HUES6 (cell line): ENCODE measurements around the gene IFT43.

Experiments used
- H3K27ac ChIP-seq: 2 replicates; pipeline ENCODE4 v1.7.0; 2013; ENCODE audit warnings: low read depth, mild to moderate bottlenecking, low read length, inconsistent platforms
- H3K27me3 ChIP-seq: 2 replicates; pipeline ENCODE4 v1.6.1; 2013; ENCODE audit warnings: low read length; ENCODE audit not compliant: control insufficient read depth, insufficient read depth
- H3K36me3 ChIP-seq: 2 replicates; pipeline ENCODE4 v1.6.1; 2013; ENCODE audit warnings: low read length; ENCODE audit not compliant: control insufficient read depth, insufficient read depth
- H3K4me1 ChIP-seq: 2 replicates; pipeline ENCODE4 v1.6.1; 2013; ENCODE audit warnings: low read length; ENCODE audit not compliant: control insufficient read depth, insufficient read depth
- H3K4me3 ChIP-seq: 2 replicates; pipeline ENCODE4 v1.5.1; 2013; ENCODE audit warnings: low read depth, low read length
- H3K9ac ChIP-seq: one replicate; pipeline ENCODE4 v1.6.1; 2013; ENCODE audit warnings: mild to moderate bottlenecking, low read length
- H3K9me3 ChIP-seq: 2 replicates; pipeline ENCODE4 v1.6.1; 2013; ENCODE audit warnings: low read depth, low read length; ENCODE audit not compliant: control insufficient read depth, insufficient read depth

The IFT43 gene

DNA sequence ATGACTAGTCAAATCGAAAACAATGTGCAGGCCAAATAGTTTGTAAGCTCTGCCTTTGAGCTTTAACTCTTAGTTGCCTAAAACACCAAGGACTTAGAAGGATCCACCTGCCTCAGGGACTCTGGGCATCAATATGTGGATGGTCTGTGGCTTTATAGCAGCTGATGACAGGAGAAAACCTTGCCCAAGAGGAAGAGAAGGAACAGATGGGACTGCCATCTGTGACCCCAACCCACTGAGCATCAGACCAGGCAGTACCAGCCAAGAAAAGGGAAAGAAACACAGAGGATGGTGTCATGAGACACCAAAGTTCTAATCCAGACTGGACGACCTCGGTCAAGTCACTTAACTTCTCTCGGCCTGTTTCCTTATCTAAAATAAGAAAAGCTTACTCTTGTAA lies 16.4 kb upstream of the IFT43 start:
- Histone ChIP-seq H3K36me3 (no peaks in the 10 kb centered on the region), H3K27me3 (no peaks in the 10 kb centered on the region), H3K9me3 (no peaks in the 10 kb centered on the region), H3K27ac (no peak overlapping the region), H3K4me3 (no peak overlapping the region), H3K9ac (no peak overlapping the region), H3K4me1 (peaks cover 9% of the 10 kb centered on the region; the same call in 1 of the 2 replicates)

DNA sequence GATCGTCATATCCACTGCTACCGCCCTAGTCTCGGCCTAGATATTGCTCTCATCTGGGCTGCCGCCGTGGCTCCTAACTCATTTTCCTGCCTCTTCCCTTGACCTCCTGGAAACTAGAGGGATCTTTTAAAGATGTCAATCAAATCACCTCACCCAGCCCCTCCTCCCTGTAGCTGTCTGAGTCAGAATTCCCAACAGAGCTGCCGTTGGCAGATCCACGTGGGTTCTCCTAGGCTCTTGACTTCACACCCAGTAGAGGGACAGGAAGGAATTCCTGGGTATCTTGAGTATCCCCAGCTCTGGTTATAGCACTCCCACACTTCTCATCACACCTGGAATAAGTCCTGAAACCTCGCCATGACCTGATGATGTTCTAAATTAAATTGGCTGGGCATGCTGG lies 15.7 kb upstream of the IFT43 start:
- Histone ChIP-seq H3K27me3 (no peaks in the 10 kb centered on the region), H3K9me3 (no peaks in the 10 kb centered on the region), H3K36me3 (no peaks in the 10 kb centered on the region), H3K4me1 (peaks cover 9% of the 10 kb centered on the region; the same call in 1 of the 2 replicates), H3K27ac (no peak overlapping the region), H3K9ac (no peak overlapping the region), H3K4me3 (no peak overlapping the region)

DNA sequence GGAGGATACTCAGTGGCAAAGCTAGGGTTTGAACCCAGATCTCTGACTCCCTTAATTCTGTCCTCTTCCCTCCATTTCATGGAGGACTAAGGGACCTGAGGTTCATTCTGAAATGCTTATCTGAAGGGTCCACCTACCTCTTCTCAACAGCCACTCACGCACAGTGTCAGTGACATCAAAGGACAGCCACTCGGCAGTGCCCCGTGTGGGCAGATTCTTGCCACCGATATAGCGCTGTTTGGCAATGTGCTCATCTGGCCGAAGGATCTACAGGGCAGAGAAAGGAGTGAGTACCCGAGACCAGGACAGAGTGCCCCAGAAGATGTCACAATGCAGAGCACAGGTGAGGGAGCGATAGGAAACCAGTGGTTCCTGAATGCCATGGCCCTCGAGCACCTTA lies 14.6 kb upstream of the IFT43 start:
- peaks cover 9% of the 10 kb centered on the region; the same call in 1 of the 2 replicates for H3K4me1 ChIP-seq
- no peak overlapping the region for H3K27ac ChIP-seq
- no peaks in the 10 kb centered on the region for H3K9me3 ChIP-seq
- no peak overlapping the region for H3K9ac ChIP-seq
- no peaks in the 10 kb centered on the region for H3K27me3 ChIP-seq
- H3K4me3 ChIP-seq, result no peak overlapping the region
- no peaks in the 10 kb centered on the region for H3K36me3 ChIP-seq

DNA sequence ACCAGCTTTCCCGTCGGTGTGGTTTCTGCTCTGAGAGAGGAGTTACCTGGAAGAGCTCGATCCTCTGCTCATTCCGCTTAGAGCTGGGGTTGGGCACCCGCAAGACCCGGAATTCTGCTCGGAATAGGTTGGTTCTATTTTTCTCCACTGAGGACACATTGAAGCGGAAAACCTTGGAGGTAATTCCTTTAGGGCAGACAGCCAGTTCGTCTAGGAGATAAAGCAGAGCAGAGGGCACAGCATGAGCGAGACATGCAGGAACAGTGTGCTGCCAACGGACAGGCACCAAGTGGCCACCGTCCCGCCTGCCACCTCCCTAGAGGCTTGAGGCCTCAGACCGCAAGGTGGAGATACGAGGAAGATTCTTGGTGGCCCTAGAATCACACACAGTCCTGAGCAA lies 14.1 kb upstream of the IFT43 start:
- no peaks in the 10 kb centered on the region for H3K9me3 ChIP-seq
- H3K27me3 ChIP-seq, result no peaks in the 10 kb centered on the region
- H3K27ac ChIP-seq, result no peak overlapping the region
- H3K9ac ChIP-seq, result no peak overlapping the region
- H3K4me1 ChIP-seq, result peaks cover 11% of the 10 kb centered on the region
- H3K36me3 ChIP-seq, result no peaks in the 10 kb centered on the region
- H3K4me3 ChIP-seq, result no peak overlapping the region

DNA sequence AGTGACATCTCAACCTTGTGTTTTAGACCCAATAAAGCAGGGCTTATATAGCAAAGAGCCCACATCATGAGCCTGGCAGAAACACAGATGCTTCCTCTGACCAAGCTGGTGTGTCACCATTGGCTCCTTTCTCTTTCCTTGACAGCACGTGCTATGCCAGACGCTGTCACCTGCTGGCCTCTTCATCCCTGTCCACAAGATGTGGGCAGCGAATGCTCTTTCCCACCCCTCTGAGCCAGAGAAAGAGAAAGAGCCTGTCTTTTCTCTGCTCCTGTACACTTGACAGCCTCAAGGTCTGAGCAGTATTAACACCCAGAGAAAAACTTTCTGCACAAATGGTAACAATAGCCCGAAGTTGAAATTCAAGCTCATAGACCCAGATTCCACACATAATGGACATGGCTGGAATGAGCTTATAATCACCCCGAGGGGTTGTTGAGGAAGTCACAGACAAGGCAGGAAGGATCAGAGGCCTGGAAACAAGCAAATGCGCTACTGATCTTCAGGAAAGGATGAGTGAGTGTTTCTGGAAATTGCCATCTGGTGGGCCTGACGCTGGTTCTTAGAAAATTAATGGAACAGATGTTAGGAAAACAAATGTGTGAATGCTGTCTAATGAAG lies 12.7 kb upstream of the IFT43 start:
- Histone ChIP-seq H3K27ac (no peak overlapping the region), H3K9ac (no peak overlapping the region), H3K36me3 (no peaks in the 10 kb centered on the region)

DNA sequence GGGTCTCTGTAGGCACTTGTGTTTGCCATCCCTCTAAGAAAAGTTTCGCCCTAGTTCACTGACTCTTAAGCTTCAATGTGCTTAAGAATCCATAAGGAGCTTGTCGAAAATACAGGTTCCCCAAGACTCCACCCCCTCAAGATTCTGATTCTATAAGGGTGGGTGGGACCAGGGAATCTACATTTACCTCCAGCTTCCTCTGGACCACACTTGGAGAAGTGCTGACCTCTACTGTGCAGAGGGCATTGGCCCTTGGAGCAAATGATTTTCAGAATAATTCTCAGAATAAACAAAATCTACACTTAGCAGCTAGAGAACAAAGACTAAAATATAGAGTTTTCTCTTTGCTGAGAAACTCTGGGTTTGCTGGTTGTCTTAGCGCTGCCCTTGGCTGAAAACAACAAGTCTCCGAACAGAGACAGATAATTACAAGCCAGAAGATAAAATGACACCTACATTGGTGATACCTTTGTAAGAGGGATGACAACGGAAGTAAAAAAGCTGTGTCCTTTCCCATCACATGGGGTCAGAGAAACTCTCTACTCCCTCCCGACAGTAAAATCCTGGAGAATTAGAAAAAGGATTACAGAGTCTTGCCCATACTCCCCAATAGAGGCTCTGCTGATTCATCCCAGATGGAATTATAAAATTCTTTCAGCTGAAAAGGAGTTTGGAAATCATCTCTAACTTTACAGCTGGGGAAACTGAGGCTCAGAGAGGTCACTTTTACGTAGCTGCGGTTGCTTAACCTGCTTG lies 8.6 kb upstream of the IFT43 start:
- H3K36me3 ChIP-seq, result no peaks in the 10 kb centered on the region
- H3K9ac ChIP-seq, result no peak overlapping the region
- peaks cover 6% of the 10 kb centered on the region; the same call in 1 of the 2 replicates for H3K27me3 ChIP-seq
- H3K4me3 ChIP-seq, result no peak overlapping the region
- peaks cover 37% of the 10 kb centered on the region for H3K4me1 ChIP-seq
- no peaks in the 10 kb centered on the region for H3K9me3 ChIP-seq
- no peak overlapping the region for H3K27ac ChIP-seq

More for the DNA sequence above, 12.7 kb upstream of the IFT43 start:
- no peaks in the 10 kb centered on the region for H3K9me3 ChIP-seq
- no peaks in the 10 kb centered on the region for H3K27me3 ChIP-seq
- H3K4me1 ChIP-seq, result peaks cover 24% of the 10 kb centered on the region
- H3K4me3 ChIP-seq, result no peak overlapping the region

DNA sequence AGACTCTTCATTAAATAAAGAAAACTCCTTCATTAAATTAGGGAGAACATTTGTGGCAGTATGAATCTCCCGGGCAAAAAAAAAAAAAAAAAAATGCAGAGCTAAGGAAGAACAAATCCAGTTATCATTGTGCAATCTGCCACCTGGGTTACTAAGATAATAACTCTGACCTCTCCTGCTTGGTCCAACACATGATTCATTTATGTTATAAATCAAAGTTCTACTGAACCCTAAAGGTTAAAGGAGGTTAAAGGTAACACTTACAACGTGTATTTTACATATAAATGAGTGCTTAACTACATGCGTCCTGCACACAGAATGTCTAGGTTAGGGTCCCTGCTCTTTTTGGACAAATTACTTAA lies 8.0 kb upstream of the IFT43 start:
- no peak overlapping the region for H3K27ac ChIP-seq
- no peaks in the 10 kb centered on the region for H3K36me3 ChIP-seq
- H3K4me3 ChIP-seq, result no peak overlapping the region
- no peak overlapping the region for H3K9ac ChIP-seq
- H3K4me1 ChIP-seq, result peaks cover 31% of the 10 kb centered on the region
- peaks cover 6% of the 10 kb centered on the region; the same call in 1 of the 2 replicates for H3K27me3 ChIP-seq
- H3K9me3 ChIP-seq, result no peaks in the 10 kb centered on the region

DNA sequence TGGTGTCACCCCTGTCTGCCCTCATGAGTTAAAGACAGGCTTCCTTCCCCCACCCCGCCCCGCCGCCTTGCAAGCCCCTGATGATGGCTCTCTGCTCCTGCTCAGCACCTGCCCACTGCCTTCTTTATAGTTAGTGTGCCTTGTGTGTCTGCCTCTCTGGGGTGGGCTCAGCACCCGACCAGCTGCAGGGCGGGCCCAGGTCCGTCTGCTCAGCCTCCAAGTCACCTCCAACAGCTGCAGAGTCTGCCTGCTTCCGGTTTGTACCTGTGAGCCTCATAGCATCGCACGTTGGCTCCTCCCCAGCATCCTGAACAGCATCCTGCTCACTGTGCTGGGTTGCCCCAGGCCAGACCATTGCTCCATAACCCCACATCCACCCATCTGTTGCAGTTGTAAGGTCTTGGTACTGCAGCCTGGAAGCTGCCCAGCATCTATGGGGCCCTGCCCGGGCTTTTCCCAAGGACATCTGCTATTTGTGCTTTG lies 7.3 kb upstream of the IFT43 start:
- Histone ChIP-seq H3K27ac (no peak overlapping the region), H3K4me3 (no peak overlapping the region), H3K4me1 (peaks cover 28% of the 10 kb centered on the region)

DNA sequence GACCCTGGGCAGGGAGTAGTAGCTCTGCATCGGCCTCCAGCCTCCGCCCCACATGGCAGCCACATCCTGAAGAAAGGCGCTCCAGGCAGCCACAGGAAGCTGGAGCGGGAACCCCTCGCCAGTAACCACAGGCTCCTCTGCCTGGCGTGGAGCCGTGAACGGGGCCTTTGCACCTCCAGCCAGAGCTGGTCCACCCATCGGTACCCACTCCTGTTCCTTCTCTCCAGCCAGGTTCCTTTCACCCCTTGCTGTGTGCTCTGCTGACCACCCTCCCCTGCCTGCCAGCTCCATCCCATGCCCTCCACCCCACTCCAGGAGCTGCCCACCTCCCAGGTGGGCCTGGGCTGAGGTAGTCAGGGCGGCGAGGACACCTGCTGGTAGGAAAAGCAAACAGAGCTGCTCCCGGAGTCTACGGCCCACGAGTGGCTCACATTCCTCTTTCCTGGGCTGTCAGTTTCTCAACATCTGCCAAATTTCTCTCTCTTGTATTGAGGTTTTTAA lies 6.4 kb upstream of the IFT43 start:
- Histone ChIP-seq H3K4me1 (peaks cover 28% of the 10 kb centered on the region), H3K4me3 (no peak overlapping the region), H3K27ac (no peak overlapping the region), H3K9me3 (no peaks in the 10 kb centered on the region), H3K36me3 (no peaks in the 10 kb centered on the region), H3K9ac (no peak overlapping the region), H3K27me3 (peaks cover 20% of the 10 kb centered on the region)

More for the DNA sequence above, 7.3 kb upstream of the IFT43 start:
- Histone ChIP-seq H3K36me3 (no peaks in the 10 kb centered on the region), H3K9ac (no peak overlapping the region), H3K27me3 (peaks cover 11% of the 10 kb centered on the region), H3K9me3 (no peaks in the 10 kb centered on the region)

DNA sequence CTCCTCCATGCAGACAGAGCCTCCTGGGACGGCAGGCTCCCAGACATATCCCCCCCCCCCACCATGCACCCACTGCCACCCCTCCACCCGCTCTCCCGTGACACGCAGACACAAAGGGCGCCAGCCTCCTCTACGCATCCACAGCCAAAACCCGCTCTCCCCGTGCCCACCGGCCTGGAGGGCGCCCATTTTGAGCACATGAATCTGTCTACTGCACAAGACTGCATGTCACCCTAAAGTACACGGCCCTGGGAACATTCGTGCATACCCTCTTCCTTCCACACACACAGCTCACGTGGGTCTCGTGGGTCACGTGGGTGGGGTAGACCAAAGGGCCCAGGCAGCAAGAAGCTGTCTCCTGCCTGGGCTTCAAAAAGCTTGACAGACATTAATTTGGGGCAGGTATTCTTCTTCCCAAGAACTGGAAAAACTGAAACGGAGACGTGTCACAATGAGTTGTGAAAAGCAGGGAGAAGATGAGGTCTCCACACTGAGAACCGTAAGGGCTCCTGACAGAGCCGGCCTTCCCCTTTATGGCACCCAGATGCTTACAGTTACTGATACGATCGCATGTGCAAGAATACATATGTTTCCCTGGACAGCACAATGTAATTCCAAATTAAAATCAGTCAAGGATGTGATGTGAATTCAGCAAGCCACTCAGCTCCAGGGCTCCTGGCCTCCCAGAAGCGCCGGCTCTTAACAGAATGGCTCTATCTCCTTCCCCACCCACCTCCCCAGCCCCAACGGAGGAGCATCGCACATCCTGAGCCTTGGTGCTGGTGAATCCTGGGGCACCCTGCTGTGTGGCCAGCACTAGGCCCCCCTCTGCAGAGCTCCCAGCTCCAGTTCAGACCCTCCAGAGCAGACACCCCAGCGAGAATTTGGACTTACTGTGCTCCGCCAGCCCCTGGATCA lies 5.7 kb upstream of the IFT43 start:
- Histone ChIP-seq H3K36me3 (no peaks in the 10 kb centered on the region), H3K9me3 (no peaks in the 10 kb centered on the region), H3K9ac (no peak overlapping the region), H3K4me1 (peaks cover 28% of the 10 kb centered on the region), H3K4me3 (no peak overlapping the region), H3K27ac (no peak overlapping the region), H3K27me3 (peaks cover 27% of the 10 kb centered on the region)
